Rectal smooth muscle tissue (tissue), 1 donor: ENCODE measurements around the gene SORBS1.

ENCODE experiments used
- H3K27ac ChIP-seq: one replicate; pipeline ENCODE4 v1.7.0; 2013; ENCODE audit warnings: low read depth, low read length, inconsistent platforms
- H3K27me3 ChIP-seq: one replicate; pipeline ENCODE4 v1.7.0; 2013; ENCODE audit warnings: low read length; ENCODE audit not compliant: control insufficient read depth, insufficient read depth
- H3K36me3 ChIP-seq: one replicate; pipeline ENCODE4 v1.7.0; 2013; ENCODE audit warnings: low read length; ENCODE audit not compliant: control insufficient read depth, insufficient read depth
- H3K4me1 ChIP-seq: one replicate; pipeline ENCODE4 v1.7.0; 2013; ENCODE audit warnings: low read length; ENCODE audit not compliant: control insufficient read depth, insufficient read depth
- H3K4me3 ChIP-seq: one replicate; pipeline ENCODE4 v1.7.0; 2013; ENCODE audit warnings: low read length
- H3K9ac ChIP-seq: one replicate; pipeline ENCODE4 v1.7.0; 2013; ENCODE audit warnings: low read length

SORBS1 gene

GRCh38 chr10:95384011-95384704 is 177.0 kb downstream of the SORBS1 start:
- H3K27ac ChIP-seq = peak overlapping the region; percentile 43
- peaks cover 14% of the 10 kb centered on the region for H3K36me3 ChIP-seq
- no peaks in the 10 kb centered on the region for H3K27me3 ChIP-seq
- no peak overlapping the region for H3K9ac ChIP-seq
- H3K4me3 ChIP-seq = no peak overlapping the region
- peaks cover 8% of the 10 kb centered on the region for H3K4me1 ChIP-seq

DNA sequence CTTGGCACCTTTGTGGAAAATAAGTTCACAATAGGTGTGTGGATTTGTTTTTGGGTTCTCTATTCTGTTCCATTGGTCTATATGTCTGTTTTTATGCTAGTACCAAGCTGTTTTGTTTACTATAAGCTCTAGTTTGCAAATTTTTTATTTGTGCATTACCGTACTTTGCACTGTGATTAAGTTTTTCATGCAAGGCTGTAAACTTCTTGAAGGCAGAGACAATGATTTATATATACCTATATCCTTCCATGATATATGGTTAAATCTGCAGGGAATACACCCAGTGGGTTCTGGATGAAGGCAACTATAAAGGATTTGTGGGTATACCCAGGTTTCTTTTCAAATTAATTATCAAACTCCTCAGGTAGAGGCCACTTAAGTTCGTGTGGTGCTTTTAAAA is 178.6 kb downstream of the SORBS1 start:
- Histone ChIP-seq H3K27me3 (no peaks in the 10 kb centered on the region), H3K9ac (no peak overlapping the region), H3K4me3 (no peak overlapping the region), H3K27ac (peak overlapping the region; percentile 35), H3K36me3 (peaks cover 13% of the 10 kb centered on the region), H3K4me1 (peaks cover 12% of the 10 kb centered on the region)

DNA sequence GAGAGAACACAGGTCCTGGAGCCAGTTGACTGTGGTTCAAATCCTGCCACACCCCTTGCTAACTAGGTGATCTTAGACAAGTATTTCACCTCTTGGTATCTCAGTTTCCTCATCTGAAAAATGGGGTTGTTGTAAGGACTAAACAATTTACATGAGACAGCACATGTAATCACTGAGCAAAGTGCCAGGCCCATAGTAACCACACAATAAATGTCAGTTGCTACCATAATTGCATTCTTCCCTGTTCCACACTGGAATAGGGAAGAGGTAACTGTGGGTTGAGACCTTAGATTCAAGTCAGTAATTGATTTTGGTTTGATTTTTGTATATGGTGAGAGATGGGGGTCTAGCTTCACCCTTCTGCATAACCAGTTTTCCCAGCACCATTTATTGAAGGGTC is 179.0 kb downstream of the SORBS1 start:
- peaks cover 11% of the 10 kb centered on the region for H3K36me3 ChIP-seq
- H3K9ac ChIP-seq = no peak overlapping the region
- H3K4me3 ChIP-seq = no peak overlapping the region
- H3K4me1 ChIP-seq = peaks cover 12% of the 10 kb centered on the region
- no peaks in the 10 kb centered on the region for H3K27me3 ChIP-seq
- peak overlapping the region; percentile 35 for H3K27ac ChIP-seq

DNA sequence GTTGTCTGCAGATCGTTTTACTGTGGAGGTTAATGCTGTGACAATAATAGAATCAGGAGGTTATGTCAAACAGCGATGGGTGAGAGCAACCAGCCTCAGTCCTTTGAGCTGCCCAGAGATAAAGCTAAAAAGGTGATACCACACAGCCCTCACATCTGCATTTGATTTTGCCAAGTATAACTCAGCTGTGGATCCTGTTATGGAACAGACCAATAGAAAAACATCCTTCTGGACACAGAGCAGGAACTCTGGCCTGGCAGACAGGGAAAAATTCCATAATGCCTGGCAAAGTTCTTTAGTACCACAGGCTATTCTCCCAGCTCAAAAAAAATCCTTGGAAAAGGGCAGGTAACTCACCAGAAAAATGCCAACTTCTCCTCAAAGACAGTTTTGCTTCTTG is 183.2 kb downstream of the SORBS1 start:
- Histone ChIP-seq H3K27me3 (no peaks in the 10 kb centered on the region), H3K4me3 (no peak overlapping the region), H3K9ac (no peak overlapping the region), H3K27ac (peak overlapping the region; percentile 75), H3K36me3 (peaks cover 8% of the 10 kb centered on the region), H3K4me1 (peaks cover 20% of the 10 kb centered on the region)

DNA sequence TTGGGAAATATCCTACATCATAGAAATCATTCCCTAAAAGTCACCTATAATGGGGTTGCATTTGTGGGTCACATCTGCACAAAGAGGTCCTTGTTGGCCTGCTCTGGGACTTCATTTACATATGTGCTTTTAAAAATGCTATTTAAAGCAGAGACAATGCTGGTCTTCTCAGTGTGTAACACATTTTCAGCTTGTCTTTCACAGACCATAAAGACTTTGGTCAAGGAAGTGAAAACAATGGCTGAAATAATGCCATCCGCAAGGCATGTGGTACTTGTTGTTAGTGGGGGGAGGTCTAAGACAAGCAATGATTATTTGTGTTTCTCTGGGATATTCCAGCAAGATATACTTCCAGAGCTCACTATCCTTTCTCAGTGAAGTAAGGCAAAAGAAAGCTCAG is 185.8 kb downstream of the SORBS1 start:
- Histone ChIP-seq H3K27me3 (no peaks in the 10 kb centered on the region), H3K4me1 (peaks cover 20% of the 10 kb centered on the region), H3K9ac (no peak overlapping the region), H3K36me3 (peaks cover 1% of the 10 kb centered on the region), H3K4me3 (no peak overlapping the region), H3K27ac (peak overlapping the region; percentile 0)

GRCh38 chr10:95374597-95375209 is 186.5 kb downstream of the SORBS1 start:
- no peaks in the 10 kb centered on the region for H3K36me3 ChIP-seq
- H3K27ac ChIP-seq = no peak overlapping the region
- peaks cover 20% of the 10 kb centered on the region for H3K4me1 ChIP-seq
- H3K27me3 ChIP-seq = no peaks in the 10 kb centered on the region
- no peak overlapping the region for H3K4me3 ChIP-seq
- H3K9ac ChIP-seq = no peak overlapping the region

GRCh38 chr10:95373660-95374059 is 187.5 kb downstream of the SORBS1 start:
- Histone ChIP-seq H3K4me1 (peaks cover 18% of the 10 kb centered on the region), H3K27ac (no peak overlapping the region), H3K27me3 (no peaks in the 10 kb centered on the region), H3K9ac (no peak overlapping the region), H3K36me3 (peaks cover 1% of the 10 kb centered on the region), H3K4me3 (no peak overlapping the region)

GRCh38 chr10:95364342-95364741 is 196.8 kb downstream of the SORBS1 start:
- Histone ChIP-seq H3K4me3 (no peak overlapping the region), H3K27me3 (no peaks in the 10 kb centered on the region), H3K27ac (no peak overlapping the region), H3K4me1 (peaks cover 15% of the 10 kb centered on the region), H3K36me3 (peaks cover 8% of the 10 kb centered on the region), H3K9ac (no peak overlapping the region)

DNA sequence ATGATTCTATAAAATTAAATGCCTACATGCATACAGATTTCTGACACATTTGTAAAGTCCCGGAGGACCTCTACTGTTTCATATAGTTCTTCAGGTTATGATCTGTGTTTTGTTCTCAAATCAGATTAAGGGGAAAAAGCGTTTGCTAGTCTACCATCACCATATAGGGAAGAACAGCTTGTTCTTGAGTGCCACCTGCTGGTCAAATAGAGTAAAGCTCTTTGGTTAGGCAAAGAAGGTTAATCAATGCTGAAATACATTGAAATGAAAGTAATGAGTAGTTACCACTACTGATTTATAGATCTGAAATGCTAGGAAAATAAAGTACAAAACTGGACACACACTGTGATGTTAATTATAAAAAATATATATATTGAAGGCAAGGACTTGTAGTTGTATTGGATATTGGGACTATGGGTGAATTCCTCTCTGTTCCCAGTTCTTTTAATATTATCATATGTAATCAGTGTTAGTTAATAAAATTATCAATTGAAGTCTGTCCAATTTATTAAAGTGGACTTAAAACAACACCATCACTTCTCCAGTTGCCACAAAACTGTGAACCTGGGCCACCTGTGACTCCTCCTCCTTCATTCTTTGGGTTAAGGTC is 197.8 kb downstream of the SORBS1 start:
- peaks cover 4% of the 10 kb centered on the region for H3K36me3 ChIP-seq
- no peak overlapping the region for H3K9ac ChIP-seq
- H3K4me3 ChIP-seq = no peak overlapping the region
- no peak overlapping the region for H3K27ac ChIP-seq
- H3K27me3 ChIP-seq = no peaks in the 10 kb centered on the region
- peaks cover 17% of the 10 kb centered on the region for H3K4me1 ChIP-seq

GRCh38 chr10:95360122-95360714 is 201.0 kb downstream of the SORBS1 start:
- H3K27ac ChIP-seq = peak overlapping the region; percentile 60
- H3K36me3 ChIP-seq = peaks cover 18% of the 10 kb centered on the region
- peaks cover 17% of the 10 kb centered on the region for H3K4me1 ChIP-seq

GRCh38 chr10:95359466-95359865 is 201.7 kb downstream of the SORBS1 start:
- no peaks in the 10 kb centered on the region for H3K27me3 ChIP-seq
- H3K36me3 ChIP-seq = peaks cover 18% of the 10 kb centered on the region
- peaks cover 17% of the 10 kb centered on the region for H3K4me1 ChIP-seq
- H3K9ac ChIP-seq = no peak overlapping the region
- H3K27ac ChIP-seq = no peak overlapping the region
- no peak overlapping the region for H3K4me3 ChIP-seq

More at GRCh38 chr10:95360122-95360714, 201.0 kb downstream of the SORBS1 start:
- Histone ChIP-seq H3K27me3 (no peaks in the 10 kb centered on the region), H3K9ac (no peak overlapping the region), H3K4me3 (no peak overlapping the region)

DNA sequence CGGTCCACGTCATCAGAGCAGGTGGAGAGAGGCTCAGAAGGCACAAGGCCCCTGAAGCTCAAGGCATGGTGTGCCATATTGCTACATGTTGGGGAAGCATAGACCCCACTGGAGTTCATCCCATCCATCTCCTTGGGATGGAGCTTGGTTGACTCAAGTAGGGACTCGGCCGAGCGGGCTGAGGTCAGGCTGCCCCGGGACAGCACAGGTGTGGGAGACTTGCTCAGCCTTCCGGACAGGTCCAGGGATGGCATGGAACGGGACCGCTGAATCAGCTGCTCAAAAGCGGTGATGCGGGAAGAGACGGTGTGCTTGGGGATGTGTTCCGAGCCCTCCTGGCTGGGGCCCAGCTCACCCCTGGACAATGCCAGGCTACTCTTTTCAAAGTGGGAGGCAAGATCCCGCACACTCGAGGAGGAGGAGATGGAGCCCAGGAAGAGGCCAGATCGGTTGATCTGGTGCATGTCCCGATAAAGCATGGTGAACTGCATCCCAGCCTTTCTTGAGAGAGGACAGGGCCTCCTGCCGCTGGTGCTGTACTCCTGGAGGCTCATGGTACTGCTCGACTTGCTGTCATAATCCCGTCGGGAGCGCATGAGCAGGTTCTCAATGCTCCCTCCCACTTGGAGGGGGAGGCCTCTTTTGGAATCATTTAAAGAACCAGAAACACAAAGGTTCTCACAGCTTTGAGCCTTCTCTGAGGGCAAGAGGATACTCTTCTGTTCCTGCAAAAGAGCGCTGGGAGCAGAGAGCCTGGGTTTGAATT is 204.8 kb downstream of the SORBS1 start:
- Histone ChIP-seq H3K27me3 (no peaks in the 10 kb centered on the region), H3K27ac (no peak overlapping the region), H3K4me1 (peaks cover 7% of the 10 kb centered on the region), H3K9ac (no peak overlapping the region), H3K4me3 (no peak overlapping the region), H3K36me3 (peaks cover 17% of the 10 kb centered on the region)
